ENCODE data around the gene NPAS3. TPM values are rescaled to one million over a fixed set of nuclear protein-coding genes. Genes with fewer than 3 reads are reported as not detected.

NPAS3 gene
- total RNA-seq, 1 experiment from 2014 or later = not detected

GRCh38 chr14:32934881-32935633, 3.6 kb upstream of the NPAS3 start:
- H3K4me2 ChIP-seq (ENCODE audit: low read length) = no peak overlapping the region
- no peak overlapping the region for H3K9ac ChIP-seq (ENCODE audit: low read length)
- ATAC-seq = no peak
- H3K9me2 ChIP-seq (ENCODE audit: insufficient read depth) = no peaks in the 10 kb centered on the region
- H3K9me3 ChIP-seq (ENCODE audit: control insufficient read depth in 1 of 2, insufficient read depth in 1 of 2, low read depth in 1 of 2, low read length in 2 of 2) = 0 out of 4 replicates have a peak, but pooled peaks cover 0 to 3% of the 10 kb centered on the region in 2 experiments
- no peaks in the 10 kb centered on the region for H3K79me2 ChIP-seq (ENCODE audit: insufficient read depth, low read length)
- POLR2A ChIA-PET = no interaction called here
- no peak overlapping the region for H2AFZ ChIP-seq (ENCODE audit: low read depth, low read length, poor library complexity, severe bottlenecking)
- TF ChIP-seq ELF1 (IDR thresholded peaks at IDR 0.05; ENCODE audit: borderline replicate concordance, low read depth) (no peak), ZFX (IDR thresholded peaks at IDR 0.05) (no peak), EGR1 (IDR thresholded peaks at IDR 0.05; ENCODE audit: low read depth) (no peak), ZBTB33 (IDR thresholded peaks at IDR 0.05; ENCODE audit: extremely low read depth, insufficient replicate concordance, low read length) (no peak), EZH2 (IDR thresholded peaks at IDR 0.05) (no peak), ATF3 (IDR thresholded peaks at IDR 0.05) (no peak), CEBPB (IDR thresholded peaks at IDR 0.05; ENCODE audit: low read depth) (no peak), SRF (IDR thresholded peaks at IDR 0.05; ENCODE audit: low read depth) (no peak), POLR2A (IDR thresholded peaks at IDR 0.05; ENCODE audit: borderline replicate concordance, extremely low read depth, insufficient read depth, insufficient read length) (no peak), MAX (IDR thresholded peaks at IDR 0.05) (no peak), YY1 (IDR thresholded peaks at IDR 0.05; ENCODE audit: extremely low read depth, insufficient replicate concordance, low read depth, low read length) (no peak), FOSL1 (IDR thresholded peaks at IDR 0.05; ENCODE audit: low read depth) (no peak), POLR2AphosphoS5 (IDR thresholded peaks at IDR 0.05; ENCODE audit: low read depth, low read length) (no peak), CBX3 (IDR thresholded peaks at IDR 0.05; ENCODE audit: low read depth) (no peak), ZNF274 (IDR thresholded peaks at IDR 0.05; ENCODE audit: low read depth, low read length) (no peak), RAD21 (IDR thresholded peaks at IDR 0.05; ENCODE audit: low read depth) (no peak), SIN3A (IDR thresholded peaks at IDR 0.05; ENCODE audit: low read depth) (no peak), SP1 (IDR thresholded peaks at IDR 0.05; ENCODE audit: low read depth) (no peak), EZH2phosphoT487 (IDR thresholded peaks at IDR 0.05; ENCODE audit: borderline replicate concordance) (no peak)
- TF ChIP-seq, protein P1, sequence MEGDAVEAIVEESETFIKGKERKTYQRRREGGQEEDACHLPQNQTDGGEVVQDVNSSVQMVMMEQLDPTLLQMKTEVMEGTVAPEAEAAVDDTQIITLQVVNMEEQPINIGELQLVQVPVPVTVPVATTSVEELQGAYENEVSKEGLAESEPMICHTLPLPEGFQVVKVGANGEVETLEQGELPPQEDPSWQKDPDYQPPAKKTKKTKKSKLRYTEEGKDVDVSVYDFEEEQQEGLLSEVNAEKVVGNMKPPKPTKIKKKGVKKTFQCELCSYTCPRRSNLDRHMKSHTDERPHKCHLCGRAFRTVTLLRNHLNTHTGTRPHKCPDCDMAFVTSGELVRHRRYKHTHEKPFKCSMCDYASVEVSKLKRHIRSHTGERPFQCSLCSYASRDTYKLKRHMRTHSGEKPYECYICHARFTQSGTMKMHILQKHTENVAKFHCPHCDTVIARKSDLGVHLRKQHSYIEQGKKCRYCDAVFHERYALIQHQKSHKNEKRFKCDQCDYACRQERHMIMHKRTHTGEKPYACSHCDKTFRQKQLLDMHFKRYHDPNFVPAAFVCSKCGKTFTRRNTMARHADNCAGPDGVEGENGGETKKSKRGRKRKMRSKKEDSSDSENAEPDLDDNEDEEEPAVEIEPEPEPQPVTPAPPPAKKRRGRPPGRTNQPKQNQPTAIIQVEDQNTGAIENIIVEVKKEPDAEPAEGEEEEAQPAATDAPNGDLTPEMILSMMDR (IDR thresholded peaks at IDR 0.05 in 2 of 3, conservative IDR thresholded peaks at IDR 0.05 in 1 of 3; ENCODE audit: borderline replicate concordance in 1 of 3, insufficient read depth in 1 of 3, low read depth in 2 of 3, low read length in 2 of 3) = no peak
- BruUV-seq (replicated peaks) = no TSS peak
- no peaks in the 10 kb centered on the region for H3K27me3 ChIP-seq (ENCODE audit: insufficient read depth, low read length)
- CTCF ChIA-PET = no interaction called here
- no peak overlapping the region for H3K27ac ChIP-seq (ENCODE audit: low read depth, low read length)
- H3K4me1 ChIP-seq (ENCODE audit: control insufficient read depth in 1 of 2, insufficient read depth in 2 of 2, low read length in 2 of 2) = no peaks in the 10 kb centered on the region
- H3K4me3 ChIP-seq (replicated peaks in 1 of 2; ENCODE audit: low read depth in 1 of 2, low read length in 2 of 2) = no peak overlapping the region
- H3K36me3 ChIP-seq (ENCODE audit: control insufficient read depth in 1 of 2, insufficient read depth in 2 of 2, low read length in 2 of 2) = no peaks in the 10 kb centered on the region
- no peaks in the 10 kb centered on the region for H4K20me1 ChIP-seq (ENCODE audit: insufficient read depth)
- intact Hi-C loops (cut with micrococcal nuclease) = no loop called here
- DNase-seq (ENCODE audit: low read depth, low spot score) = no peak
- RAD21 ChIA-PET (ENCODE audit: low non-redundant PET in 1 of 2, low total read pairs in 2 of 2, uncharacterized antibody in 2 of 2, unreplicated experiment in 2 of 2) = no interaction called here
